HG03457 (cell line): Measurements from ENCODE around the gene SPATA2L.
A peak's percentile ranks its signal among the peaks of the same experiment; 100 is the strongest.

ENCODE experiments used
- ATAC-seq: cut with Tn5 transposase; IDR thresholded peaks from one replicate; pipeline ENCODE4 v1.9.1; 2021; ENCODE audit warnings: moderate number of reproducible peaks; ENCODE audit not compliant: unreplicated experiment

Gene SPATA2L

DNA sequence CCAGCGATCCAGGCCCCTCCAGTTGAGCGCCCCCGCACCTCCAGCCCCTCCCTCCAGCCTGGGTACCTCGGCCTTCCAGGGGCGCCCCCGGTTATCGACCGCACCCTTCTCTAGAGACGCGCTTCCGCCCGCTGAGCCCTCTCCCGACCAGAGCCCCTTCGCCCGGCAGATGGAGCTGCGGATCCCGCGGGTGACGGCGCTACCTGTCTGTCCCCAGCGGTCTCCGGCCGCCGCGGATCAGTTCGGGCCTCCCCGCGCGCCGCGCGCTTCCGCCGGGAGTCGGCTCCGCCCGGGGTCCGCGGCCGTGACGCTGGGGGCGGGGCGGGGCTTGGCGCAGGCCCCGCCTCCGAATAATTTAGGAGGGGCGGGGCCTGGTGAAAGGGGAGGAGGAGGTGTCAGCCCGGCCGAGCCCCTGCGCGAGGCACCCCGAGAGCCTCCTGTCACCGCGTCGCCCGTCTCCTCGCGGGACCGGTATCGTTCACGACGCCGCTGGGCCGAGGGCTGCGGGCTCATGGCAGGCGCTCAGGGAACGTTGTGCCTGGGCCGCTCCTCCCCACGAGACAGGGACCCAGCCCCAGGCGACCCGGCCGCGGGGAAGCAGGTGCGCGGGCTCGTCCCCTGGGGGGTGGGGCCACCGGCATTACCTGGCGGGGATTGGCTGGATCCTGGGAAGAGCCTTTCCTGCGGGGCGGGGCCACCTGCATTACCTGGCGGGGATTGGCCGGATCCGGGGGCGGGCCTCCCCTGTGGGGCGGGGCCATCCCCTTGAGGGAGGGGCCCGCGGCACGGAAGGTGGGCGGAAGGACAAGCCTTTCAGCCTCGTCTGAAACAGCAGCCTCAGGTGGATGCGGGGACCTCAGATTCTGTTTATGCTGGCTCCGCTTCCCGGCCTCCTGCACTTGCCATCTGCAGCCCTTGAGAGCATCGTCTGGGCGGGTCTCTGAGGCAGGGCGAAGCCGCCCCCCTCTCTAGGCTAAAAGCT, at the start of gene SPATA2L:
TSS of gene SPATA2L (minus strand) at position 281 of the 982 bp plus-strand sequence. CDS start 473 bp downstream, outside the sequence.
- ATAC-seq = peak; percentile 47

DNA sequence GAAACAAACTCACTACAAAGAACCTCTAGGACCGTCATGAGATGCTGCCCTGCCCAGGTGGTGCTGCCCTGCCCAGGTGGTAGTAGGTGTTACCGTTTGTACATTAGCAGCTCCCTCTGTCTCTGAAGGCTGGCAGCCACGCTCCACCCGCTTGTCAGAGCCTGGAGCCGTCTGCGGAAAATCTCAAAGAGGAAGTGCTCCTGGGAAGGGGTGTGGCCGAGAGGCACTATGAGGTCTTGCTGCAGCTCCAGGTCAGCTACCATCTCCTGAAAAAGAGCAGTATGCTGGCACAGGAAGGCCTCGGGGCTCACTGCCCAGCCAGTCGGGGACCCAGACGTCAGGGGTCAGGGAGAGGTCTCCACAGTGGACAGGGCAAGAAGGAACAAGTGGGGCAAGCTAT, 48.1 kb upstream of the SPATA2L start:
- ATAC-seq = no peak

DNA sequence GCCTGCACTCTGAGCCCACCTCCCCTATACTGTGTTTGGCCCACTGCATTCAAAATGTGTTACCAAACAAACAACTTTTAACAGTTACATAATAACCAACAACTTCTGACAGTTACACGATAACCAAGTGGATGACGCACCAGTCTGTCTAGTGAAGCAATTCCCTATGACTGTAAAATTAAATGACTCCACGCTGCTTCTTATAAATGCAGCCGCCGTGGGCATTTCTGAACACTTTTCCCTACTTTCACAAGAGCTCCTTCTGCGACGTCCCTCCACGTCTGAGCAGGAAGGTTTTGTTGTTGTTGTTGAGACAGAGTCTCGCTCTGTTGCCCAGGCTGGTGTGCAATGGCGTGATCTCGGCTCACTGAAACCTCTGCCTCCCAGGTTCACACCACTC, 47.4 kb upstream of the SPATA2L start:
- no peak for ATAC-seq

DNA sequence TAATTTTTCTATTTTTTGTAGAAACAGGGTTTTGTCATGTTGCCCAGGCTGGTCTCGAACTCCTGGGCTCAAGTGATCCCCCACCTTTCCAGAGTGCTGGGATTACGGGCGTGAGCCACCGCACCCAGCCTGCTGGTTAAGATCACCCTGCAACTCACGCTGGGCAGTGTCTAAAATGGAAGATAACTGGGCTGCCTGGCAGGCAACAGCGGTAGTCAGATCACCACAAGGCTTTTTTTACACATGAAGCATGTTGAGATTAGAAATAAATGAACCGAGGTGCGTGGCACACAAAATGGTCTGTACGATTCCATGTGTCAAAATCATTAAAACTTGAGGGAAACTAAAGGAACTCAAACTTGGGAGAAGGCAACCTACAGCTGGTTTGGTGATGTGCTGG, 46.6 kb upstream of the SPATA2L start:
- ATAC-seq = no peak

- ATAC-seq = no peak
Measured at GRCh38 chr16:89746043-89746442, 44.5 kb upstream of the SPATA2L start.

GRCh38 chr16:89744813-89745212, 43.3 kb upstream of the SPATA2L start:
- ATAC-seq = no peak

GRCh38 chr16:89742948-89743347, 41.4 kb upstream of the SPATA2L start:
- ATAC-seq = no peak

- ATAC-seq = no peak
Measured at GRCh38 chr16:89741342-89742014, 40.0 kb upstream of the SPATA2L start.

- no peak for ATAC-seq
Measured at GRCh38 chr16:89739383-89739782, 37.9 kb upstream of the SPATA2L start.

DNA sequence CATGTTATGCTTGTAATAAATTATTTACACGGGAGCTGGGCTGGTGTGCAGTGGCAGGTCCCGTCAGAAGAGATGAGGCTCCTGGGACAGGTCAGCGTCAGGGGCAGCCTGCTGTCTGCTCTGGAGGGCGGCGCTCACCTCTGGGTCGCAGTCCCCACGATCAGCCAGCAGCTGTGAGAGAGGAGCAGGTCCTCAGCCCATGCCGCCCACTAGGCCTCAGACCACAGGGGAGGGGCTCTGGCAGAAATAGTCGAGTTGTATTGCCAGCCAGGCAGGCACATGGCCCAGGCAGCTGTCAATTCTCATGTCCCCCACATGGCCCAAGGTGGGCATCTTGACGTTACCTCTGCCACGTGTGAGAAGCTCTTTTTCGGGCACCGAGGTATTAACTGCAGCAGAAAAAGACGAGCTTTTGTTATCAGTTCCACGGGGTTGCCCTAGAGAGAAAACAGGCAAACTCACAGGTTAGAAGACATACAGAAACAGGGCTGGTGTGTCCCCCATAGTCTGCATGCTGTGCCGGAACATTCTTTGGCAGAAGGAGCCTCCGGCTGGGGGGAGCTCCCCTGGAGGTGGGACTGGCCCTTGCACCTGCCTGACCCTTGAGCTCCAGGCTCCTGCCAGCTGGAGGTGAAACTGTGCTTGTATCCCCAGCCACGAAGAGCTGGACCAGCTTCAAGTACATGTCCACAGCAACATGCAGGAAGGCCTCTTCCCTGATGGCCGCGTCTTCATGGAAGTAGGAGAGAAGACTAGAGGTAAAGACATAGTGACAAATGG, 37.2 kb upstream of the SPATA2L start:
- ATAC-seq = no peak

GRCh38 chr16:89738072-89738377, 36.5 kb upstream of the SPATA2L start:
- ATAC-seq = no peak

DNA sequence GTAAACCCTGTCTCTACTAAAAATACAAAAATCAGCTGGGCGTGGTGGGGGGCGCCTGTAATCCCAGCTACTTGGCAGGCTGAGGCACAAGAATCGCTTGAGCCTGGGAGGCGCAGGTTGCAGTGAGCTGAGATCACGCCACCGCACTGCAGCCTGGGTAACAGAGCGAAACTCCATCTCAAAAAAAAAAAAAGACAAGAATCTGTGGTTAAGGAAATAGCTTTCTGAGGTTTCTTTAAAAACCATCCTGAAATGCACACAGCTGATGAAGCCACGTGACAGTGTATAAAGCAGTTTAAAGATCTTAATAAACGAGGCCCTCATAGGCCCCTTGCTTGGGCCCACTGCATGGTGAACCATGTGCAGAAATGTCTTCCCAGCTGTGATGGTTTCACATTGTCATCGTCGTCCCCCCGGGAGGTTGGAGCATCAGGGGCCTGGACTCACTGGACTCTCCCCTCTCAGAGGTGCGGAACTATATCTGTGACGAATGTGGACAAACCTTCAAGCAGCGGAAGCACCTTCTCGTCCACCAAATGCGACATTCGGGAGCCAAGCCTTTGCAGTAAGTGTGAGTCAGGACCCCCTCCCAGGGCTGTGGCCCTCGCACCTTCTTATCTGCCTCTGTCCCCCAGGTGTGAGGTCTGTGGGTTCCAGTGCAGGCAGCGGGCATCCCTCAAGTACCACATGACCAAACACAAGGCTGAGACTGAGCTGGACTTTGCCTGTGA, 36.0 kb upstream of the SPATA2L start:
- ATAC-seq = no peak

- no peak for ATAC-seq
Measured at GRCh38 chr16:89736554-89736953, 35.0 kb upstream of the SPATA2L start.

DNA sequence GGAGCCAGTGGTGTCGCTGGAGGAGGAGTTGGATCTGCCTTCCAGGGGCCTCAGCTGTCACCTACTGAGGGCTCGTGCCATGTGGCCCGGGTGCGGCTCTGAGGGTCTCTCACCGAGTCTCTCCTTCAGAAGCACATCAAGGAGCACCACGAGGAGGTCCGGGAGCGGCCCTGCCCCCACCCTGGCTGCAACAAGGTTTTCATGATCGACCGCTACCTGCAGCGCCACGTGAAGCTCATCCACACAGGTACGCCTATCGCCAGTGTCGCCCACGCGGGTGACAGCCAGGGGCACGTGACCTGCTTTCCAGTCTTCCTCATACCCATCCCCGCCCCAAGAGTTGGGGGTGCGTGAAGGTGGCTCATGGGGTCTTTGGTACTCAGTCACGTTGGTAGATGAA, 32.3 kb upstream of the SPATA2L start:
- ATAC-seq = no peak

- ATAC-seq = no peak
Measured at GRCh38 chr16:89733322-89733721, 31.8 kb upstream of the SPATA2L start.

DNA sequence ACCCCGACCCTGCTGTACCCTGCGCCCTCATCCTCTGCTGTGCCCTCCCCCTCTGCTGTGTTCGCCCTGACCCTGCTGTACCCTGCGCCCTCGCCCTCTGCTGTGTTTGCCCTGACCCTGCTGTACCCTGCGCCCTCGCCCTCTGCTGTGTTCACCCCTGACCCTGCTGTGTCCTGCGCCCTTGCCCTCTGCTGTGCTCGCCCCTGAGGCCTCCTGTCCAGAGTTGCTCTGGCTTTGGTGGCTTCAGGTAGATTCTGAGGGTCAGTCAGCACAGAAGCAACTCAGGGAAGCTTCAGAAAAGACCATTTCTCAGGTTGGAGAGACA, 31.4 kb upstream of the SPATA2L start:
- ATAC-seq = no peak

DNA sequence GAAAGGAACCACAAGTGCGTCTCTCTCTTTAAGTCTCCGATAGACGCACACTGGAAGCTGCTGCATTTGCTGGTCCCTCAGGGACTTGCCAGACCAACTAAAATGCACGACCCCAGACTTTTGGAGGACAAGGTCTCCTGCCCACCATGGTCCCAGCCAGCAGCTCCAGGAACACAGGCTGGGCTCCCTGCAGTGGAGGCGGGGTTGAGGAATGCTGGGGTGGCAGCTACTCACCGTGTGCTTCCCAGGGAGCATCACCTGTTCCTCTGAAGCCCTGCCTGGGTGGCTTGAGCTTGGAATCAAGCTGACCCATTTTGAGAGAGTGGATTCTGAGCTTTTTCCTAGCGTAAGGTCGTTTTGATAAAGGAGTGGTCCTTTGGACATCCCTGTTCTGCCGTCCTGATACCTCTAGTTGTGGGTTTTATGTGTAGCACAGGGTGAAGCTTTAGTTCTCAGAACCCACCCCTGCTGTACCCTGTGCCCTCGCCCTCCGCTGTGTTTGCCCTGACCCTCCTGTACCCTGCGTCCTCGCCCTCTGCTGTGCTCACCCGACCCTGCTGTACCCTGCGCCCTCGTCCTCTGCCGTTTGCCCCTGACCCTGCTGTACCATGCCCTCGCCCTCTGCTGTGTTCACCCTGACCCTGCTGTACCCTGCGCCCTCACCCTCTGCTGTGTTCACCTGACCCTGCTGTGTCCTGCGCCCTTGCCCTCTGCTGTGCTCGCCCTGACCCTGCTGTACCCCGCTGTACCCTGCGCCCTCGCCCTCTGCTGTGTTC, 30.8 kb upstream of the SPATA2L start:
- no peak for ATAC-seq

DNA sequence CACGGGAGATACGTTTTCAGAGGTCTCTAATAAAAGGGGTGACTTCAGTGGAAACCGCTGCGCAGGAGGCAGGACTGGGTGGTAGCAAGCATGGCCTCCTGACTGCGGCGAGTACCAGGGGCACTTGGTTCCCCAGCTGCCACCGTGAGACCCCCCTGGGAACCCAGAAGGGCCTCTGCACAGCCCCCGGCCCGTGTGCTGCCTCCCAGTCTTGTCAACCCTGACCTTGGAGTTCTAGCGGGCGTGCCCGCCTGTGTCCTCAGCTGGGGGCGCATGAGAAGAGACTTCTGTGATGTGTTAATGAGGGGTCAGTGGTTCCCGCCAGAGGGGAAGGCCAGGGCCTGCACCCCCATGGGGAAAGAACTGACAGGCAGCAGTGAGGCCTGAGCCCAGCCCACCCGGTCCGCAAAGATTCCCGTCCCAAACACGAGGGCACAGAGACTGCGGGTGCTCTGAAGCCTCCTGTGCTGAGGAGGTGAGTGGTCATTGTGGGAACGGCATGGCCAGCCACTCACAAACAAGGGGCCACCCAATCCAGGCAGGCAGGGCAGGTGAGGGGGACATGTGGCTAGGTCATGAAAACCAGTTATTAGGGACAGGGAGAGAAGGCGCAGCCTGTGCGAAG, 29.2 kb upstream of the SPATA2L start:
- ATAC-seq = no peak

DNA sequence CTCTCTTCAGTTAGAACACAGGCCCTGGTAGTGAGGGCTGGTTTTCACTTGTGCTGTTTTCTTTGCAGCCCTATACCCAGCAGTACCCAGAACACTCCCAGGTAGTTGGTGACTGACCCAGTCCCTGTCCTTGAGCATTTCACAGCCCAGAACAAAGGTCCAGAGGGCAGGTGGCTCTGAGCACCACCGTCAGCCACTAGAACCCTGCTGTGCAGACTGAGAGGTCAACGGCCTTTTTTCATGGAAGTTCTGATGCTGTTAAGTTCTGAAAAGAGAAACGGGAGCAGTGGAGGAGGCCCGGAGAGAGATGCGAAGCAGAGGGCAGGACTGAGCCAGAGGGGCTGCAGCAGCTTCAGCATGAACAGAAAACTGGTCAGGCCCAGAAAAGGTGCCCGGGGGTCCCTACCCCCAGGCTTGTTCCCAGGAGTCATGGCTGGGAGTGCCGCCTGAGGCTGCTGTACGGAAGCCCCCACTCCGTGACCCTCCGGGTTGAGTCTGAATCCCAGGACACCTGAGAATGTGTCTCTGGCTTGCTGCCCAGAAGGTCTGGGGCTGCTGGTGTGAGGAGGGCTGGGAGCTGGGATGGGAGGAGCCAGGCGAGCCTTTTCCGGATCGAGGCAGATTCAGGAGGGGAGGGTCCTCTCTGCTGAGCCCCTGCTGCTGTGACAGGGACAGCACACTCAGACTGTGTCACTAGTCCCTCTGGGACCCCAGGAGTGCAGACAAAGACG, 28.5 kb upstream of the SPATA2L start:
- no peak for ATAC-seq
